Left ventricle myocardium superior (tissue), 1 donor: ENCODE results near the gene SLC30A1. TPM values are rescaled to one million over a fixed set of nuclear protein-coding genes. Genes with fewer than 3 reads are reported as not detected.
A peak's percentile ranks its signal among the peaks of the same experiment; 100 is the strongest.
"Not testable (repeated sequence)": the region's sequence is repeated elsewhere in the genome, so short reads cannot be mapped to it uniquely, and the experiment has no call there.

Experiments used
- ATAC-seq: fragments of 200-7000 bp; cut with Tn5 transposase; one replicate; pipeline ENCODE4 v1.9.1; 2020; ENCODE audit warnings: mild to moderate bottlenecking, moderate library complexity
- DNase-seq: peaks from one replicate; pipeline ENCODE4 v3.0.0-alpha.2; 2020
- intact Hi-C: fragments of 100-400 bp; cut with micrococcal nuclease; formaldehyde crosslinking; loops from one replicate; pipeline ENCODE4 v1.11.0; 2022
- long read RNA-seq: library from polyadenylated mRNA; unstranded; transcript quantifications from one replicate; pipeline ENCODE4 v2.0.0, GENCODE V29; 2021
- total RNA-seq: library from RNA; stranded (reverse); fragmentation: NEBNext Ultra II Directional; extraction: Animal tissue kit (Norgen Biotek cat#: 25700); gene quantifications from one replicate; pipeline ENCODE4 v1.2.1, GENCODE V29; 2021
- donor health status: DM: no; HTN: yes; CAD: no; lungs with severe emphysema.

Gene SLC30A1, protein sequence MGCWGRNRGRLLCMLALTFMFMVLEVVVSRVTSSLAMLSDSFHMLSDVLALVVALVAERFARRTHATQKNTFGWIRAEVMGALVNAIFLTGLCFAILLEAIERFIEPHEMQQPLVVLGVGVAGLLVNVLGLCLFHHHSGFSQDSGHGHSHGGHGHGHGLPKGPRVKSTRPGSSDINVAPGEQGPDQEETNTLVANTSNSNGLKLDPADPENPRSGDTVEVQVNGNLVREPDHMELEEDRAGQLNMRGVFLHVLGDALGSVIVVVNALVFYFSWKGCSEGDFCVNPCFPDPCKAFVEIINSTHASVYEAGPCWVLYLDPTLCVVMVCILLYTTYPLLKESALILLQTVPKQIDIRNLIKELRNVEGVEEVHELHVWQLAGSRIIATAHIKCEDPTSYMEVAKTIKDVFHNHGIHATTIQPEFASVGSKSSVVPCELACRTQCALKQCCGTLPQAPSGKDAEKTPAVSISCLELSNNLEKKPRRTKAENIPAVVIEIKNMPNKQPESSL
- 11.5 TPM for total RNA-seq
- long read RNA-seq, full-length matches to known transcripts = 33 of 35 reads
- long read RNA-seq, partial matches to known transcripts = 1 of 35 reads
- long read RNA-seq, other reads (novel, unspliced or antisense) = 1 of 35 reads

DNA sequence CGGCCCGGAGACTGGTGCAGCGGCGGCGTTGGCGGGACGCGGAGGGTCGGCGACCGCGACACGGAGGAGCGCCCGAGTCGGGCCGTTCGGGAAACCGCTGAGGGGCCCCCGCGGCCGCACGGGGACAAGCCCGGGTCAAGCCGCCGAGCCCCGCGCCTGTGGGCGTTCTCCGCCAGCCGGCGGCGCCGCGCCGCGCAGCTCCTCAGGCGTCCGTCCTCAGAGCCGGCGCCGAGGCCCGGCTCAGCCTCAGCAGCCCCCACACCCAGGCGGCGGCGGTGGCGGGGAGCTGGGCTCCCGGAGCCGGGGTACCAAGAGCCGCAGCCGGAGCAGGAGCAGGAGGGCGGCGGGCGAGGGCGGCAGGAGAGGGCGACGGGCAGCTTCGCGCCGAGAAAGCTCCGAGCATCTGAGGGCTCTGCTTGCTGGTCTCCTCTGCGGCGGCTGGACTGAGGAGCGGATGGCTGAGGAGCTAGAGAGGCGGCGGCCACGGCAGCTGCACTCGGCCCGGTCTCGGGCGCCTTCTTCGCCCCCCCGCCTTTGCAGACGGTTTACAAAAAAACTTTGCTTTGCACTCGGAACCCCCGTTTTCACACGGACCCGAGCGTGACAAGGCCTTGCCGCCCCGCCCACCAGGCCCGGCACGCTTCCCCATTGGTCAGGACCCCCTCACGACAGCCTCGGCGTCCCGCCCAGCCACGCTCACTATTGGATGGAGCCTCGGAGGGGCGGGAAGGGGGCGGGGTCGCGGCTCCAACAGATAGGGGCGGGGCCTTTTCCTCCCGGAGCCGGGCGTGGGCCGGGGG is at the start of gene SLC30A1:
Gene SLC30A1 (minus strand): TSS at position 522 of the 800 bp plus-strand sequence. CDS start 549 bp downstream, outside the sequence.
- ATAC-seq = peak; percentile 94
- peak; percentile 100 for DNase-seq
- intact Hi-C loops = loop anchor here (5.0 kb wide), 1 partner anchor 68 kb away; no protein-coding TSS in a partner anchor

- DNase-seq = no peak
- no peak for ATAC-seq
- intact Hi-C loops = no loop called here
Observed at GRCh38 chr1:211628417-211628816, 49.5 kb upstream of the SLC30A1 start.

DNA sequence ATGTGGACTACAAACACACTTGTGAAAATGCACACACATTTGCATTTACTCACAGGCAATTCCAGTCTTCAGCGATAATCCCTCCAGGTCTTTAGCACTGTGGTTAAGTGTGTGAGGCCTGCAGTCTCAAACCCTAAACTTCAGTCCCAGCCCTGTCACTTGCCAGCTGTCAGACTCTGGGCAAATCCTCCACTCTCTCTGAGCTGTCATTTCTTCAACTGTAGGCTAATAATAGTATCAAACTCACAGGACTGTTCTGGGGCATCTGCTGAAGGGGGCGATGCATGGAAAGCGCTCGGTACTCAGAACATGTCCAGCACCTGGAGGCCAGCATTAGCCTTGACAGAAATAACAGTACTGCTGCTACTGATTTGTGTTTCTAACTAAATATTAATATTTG is 48.3 kb upstream of the SLC30A1 start:
- ATAC-seq (peak; percentile 44), DNase-seq (no peak)
- intact Hi-C loops = no loop called here

- DNase-seq, ATAC-seq, intact Hi-C loops: not testable (repeated sequence)
Observed at GRCh38 chr1:211625866-211626265, 46.9 kb upstream of the SLC30A1 start.

DNA sequence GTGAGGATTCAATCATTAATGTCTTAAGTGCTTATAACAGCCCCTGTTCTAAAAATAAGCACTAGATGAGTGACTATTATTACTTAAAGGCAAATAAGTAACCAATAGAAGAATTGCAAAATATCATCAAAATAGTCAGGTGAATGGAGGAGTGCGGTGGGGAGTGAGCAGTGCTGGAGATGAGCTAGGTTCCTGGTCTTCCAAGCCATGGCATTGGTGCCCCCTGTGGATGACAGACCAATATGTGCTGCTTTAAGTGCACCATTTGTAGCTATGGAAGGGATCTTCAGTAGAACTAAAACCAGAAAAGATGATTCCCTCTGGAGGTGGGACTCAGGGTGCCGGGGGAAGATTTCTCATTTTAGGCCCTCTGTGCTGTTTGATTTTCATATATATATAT is 46.1 kb upstream of the SLC30A1 start:
- ATAC-seq (peak; percentile 64), DNase-seq (no peak)
- intact Hi-C loops = no loop called here

DNA sequence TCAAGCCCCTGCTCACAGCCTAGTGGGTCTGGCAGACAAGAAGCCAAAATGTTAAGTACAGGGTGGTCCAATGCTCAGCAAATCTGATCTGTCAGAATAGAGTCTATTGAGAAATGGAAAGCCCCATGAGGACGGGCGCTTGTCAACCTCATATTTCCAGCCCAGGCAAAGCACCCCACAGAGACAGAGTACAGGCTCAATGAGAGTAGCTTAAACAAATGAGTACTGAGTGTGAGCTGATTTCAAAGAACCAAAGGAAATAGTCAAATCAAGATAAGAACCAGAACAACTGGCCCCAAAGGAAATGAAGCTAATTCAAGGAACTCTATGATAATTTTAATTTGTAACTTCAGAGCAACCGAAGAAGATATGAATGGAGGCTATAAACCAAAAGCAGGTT is 44.6 kb upstream of the SLC30A1 start:
- ATAC-seq = no peak
- intact Hi-C loops = no loop called here

DNA sequence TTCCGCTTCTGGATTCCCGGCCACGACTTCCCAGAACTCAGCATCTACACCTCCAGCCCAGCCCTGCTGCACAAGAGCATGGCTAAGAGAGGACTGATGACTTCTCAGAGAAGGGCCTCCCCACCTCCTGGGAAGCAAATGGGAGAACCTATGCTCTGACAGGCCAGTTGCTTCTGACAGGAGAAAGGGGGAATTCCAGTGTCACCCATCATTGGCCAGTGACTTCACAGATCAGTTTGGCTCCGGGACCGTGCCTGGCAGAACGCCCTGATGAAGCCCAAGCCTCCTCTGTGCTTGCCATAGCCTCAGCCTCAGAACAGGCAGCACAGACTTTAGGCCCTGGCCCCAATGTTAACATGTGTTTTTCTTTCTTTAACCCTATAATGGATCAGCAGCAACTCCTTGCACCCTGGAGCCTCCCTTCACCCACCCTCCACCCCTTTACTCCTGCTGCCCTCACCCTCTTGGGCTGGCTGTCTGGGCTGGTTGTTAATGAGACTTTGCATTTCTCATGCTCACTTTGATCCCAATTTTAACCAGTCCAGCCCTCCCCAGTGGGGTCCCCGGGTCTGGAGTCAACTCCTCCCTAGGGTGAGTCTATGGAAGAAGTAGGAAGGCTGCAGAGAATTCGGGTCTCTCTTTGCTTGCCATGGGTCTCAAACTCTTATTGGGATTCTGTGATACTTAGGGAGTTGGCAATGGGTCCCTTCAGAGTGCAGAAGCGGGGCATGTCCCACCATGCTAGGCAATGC is 42.7 kb upstream of the SLC30A1 start:
- ATAC-seq = peak; percentile 40

More for the DNA sequence above, 44.6 kb upstream of the SLC30A1 start:
- no peak for DNase-seq

DNA sequence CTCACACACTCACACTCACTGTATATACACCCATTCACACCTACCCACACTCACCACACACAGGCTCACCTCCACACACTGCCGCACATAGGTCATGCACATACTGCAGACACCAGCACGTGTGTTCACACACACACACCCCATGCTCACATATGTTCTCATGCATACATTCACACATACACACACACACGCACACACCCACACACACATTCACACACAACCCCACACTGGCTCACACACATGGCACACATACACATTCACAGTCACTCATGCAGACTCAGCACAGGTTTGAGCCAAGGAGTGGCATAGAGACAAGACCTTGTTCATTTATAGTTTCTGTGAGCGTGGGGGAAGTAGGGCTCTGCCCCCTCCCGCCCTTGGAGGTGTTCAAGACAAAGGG is 41.1 kb upstream of the SLC30A1 start:
- DNase-seq = no peak
- ATAC-seq = no peak
- intact Hi-C loops = no loop called here

More for the DNA sequence above, 42.7 kb upstream of the SLC30A1 start:
- DNase-seq = peak; percentile 60
- intact Hi-C loops = no loop called here

- DNase-seq (no peak), ATAC-seq (no peak)
- intact Hi-C loops = no loop called here
Observed at GRCh38 chr1:211619033-211619996, 40.4 kb upstream of the SLC30A1 start.

GRCh38 chr1:211616965-211617297 is 38.0 kb upstream of the SLC30A1 start:
- ATAC-seq (no peak), DNase-seq (no peak)
- intact Hi-C loops = no loop called here

DNA sequence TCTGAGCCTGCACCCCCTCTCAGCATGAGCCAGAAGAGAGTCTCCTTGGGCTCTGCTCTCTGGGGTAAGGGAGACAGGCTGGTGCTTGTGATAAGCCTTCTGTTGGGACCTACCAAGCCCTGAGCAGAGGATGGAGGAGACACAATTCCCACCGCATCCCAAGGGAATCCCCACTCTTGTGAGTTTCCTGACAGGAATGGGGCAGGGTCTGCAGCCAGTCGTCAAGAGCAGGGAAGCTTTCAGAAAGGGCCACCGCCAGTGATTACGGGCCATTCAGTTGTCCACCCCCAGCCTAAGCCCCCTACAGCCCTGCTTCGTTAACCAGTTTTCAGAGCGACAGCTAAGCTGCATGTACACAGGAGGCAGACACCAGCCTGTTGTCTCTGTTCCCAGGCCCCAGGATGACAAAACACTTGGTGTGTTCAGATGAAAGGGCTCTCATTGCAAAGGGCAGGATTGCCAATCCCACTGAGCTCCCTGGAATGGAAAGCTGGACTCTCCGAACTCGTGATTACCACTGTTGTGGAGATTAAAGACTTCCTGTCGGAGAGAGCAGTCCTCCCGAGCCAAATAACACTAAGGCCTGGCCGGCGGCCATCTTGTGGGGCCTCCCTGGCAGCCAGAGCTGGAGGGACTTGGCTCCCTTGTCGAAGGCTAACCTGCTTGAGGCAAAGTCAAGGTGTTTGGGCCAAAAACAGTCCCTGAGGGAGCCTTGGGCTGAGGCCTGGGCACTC is 37.4 kb upstream of the SLC30A1 start:
- intact Hi-C loops = no loop called here
- DNase-seq (peak; percentile 86), ATAC-seq (peak; percentile 74)

DNA sequence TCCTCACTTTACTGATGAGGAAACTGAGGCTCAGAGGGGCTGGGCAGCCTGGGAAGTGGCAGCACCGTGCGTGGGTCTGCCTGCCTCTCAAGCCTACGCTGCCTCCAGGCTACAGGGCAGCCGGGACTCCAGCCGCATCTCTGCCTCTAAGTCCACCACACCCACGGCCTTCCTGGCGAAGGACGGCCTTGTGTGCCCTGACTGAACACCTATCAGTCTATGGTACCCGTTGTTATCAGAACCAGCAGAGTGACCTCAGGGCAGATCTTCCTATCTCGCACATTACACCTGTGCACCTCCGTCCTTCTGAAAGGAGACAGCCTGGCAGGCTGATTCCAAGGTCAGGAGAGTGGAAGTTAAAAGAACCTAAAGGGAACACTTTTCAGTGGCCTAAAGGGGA is 35.7 kb upstream of the SLC30A1 start:
- no peak for ATAC-seq
- DNase-seq = no peak
- intact Hi-C loops = no loop called here

DNA sequence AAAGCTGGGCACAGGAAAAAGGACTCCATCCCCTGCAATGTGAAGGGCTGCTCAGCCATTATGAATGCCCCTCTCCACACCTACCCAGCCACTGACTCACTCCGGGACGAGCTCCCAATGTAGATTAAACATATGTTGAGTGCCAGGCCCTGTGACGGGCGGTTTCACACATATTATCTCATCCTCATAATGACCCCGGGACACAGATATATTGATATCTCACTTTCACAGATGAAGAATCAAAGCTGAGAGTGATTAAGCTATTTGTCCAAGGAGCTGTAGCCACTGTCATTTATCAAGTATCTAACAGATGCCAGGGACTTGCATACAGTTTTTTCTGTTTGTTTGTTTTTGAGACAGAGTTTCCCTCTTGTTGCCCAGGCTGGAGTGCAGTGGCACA is 35.0 kb upstream of the SLC30A1 start:
- intact Hi-C loops = no loop called here
- no peak for DNase-seq
- ATAC-seq = no peak

- ATAC-seq = peak; percentile 87
- peak; percentile 81 for DNase-seq
- intact Hi-C loops = no loop called here
Observed at GRCh38 chr1:211613108-211613947, 34.4 kb upstream of the SLC30A1 start.

GRCh38 chr1:211612786-211613107 is 33.8 kb upstream of the SLC30A1 start:
- intact Hi-C loops = no loop called here
- DNase-seq = no peak
- no peak for ATAC-seq

DNA sequence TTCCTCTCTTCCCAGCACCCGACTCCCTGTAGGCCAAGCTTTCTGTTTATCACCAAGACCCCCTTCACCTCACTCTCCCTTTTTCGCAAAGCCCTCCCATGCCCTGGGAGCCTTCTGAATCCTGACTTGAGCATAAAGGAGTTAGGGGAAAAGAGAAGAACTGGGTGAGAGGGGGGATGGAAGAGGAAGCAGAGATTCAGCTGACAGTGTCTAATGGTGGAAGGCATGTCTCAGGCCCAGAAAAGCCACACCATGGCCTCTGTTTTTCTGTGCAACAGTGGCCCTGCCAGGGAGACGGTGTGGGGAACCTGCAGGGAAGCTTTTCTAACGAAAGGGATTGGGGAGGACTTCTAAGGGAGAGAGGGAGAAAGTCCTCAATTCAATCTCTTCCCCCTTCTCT is 32.9 kb upstream of the SLC30A1 start:
- DNase-seq = no peak
- intact Hi-C loops = no loop called here
- no peak for ATAC-seq
